Measurements from ENCODE around the gene TNRC6C.
"Not testable (repeated sequence)": the region's sequence is repeated elsewhere in the genome, so short reads cannot be mapped to it uniquely, and the experiment has no call there.

The TNRC6C gene

DNA sequence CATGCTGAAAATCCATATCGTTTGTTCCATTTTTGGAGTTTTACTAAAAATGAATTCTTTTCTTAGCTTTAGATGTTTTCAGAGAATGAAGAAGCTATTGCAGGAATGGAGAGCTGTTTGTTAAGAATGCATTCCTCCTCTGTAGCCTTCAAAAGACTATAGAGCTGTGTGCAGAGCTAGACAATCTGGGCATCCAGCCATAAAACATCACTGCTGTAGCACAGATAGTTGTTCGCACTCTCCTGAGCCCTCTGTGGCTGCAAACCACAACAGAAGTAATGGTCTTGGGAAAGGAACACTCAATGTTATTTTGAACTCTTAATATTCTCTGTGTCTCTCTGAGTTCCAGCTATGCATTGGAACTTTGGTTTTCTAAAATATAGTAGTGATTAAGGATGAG lies 4.9 kb downstream of the TNRC6C start:
- peak; percentile 18 to 69 for DNase-seq

GRCh38 chr17:77965352-77965751 lies 6.8 kb downstream of the TNRC6C start:
- no peak for DNase-seq

- no peak for DNase-seq
Observed at GRCh38 chr17:77966476-77966875, 8.0 kb downstream of the TNRC6C start.

DNA sequence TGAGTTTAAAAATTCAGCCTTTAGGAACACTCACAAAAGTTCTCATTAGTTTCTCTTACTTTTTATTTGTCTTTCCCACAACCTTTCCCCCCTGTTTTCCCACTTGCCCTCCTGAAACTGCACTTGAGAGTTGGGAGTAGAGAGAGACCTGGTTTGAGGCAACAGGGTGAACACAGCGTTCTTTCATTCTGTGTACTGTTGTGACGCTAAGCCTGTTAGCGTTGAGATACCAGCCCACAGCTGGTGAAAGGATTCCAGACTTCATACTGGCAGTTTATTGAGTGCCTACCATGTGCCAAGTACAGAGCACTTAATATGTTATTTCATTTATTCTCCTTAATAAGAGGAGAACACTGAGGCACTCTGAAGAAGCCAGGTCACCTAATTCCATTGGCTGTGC lies 10.3 kb downstream of the TNRC6C start:
- DNase-seq: no peak

GRCh38 chr17:77972271-77972670 lies 13.8 kb downstream of the TNRC6C start:
- not testable (repeated sequence) for DNase-seq

DNA sequence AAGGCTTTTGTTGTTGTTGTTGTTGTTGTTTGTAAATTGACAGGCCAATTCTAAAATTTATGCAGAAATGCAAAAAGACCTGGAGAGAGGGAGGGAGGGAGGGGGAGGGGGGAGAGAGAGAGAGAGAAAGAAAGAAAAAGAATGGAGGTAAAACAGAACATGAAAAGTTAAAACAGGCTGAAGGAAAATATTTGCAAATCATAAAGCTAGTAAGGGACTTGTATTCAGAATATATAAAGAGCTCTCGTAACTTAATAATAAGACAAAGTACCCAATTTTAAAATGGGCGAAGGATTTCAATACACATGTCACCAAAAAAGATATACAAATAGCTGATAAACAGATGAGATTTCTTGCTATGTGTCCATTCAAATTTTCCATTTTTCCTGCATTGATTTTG lies 15.4 kb downstream of the TNRC6C start:
- no peak for DNase-seq

DNA sequence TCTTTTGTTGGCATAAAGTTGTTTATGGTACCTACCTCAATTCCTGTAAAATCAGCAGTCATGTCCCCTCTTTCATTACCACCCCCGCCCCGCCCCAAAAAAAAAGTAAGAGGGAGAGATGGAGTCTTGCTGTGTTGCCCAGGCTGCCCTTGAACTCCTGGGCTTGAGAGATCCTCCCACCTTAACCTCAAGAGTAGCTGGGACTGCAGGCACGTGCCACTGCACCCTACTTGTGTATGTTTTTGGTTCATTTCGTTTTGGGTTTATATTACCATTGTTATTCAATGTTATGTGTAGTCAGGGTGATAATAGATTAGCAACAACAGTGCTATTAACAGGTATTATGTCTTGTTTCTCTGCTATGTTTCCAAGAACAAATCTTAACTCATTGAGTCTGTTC lies 15.9 kb downstream of the TNRC6C start:
- DNase-seq: no peak

DNA sequence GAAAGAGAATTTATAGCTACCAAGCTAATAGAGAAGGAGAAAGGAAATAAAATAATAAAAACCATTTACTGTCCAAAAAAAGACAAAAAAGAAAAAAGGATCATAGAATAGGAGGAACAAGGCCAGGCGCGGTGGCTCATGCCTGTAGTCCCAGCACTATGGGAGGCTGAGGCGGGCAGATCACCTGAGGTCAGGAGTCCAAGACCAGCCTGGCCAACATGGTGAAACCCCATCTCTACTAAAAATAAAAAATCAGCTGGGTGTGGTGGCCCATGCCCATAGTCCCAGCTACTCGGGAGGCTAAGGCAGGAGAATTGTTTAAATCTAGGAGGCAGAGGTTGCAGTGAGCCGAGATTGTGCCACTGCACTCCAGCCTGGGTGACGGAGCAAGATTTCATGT lies 23.9 kb downstream of the TNRC6C start:
- not testable (repeated sequence) for DNase-seq

- no peak for DNase-seq
Observed at GRCh38 chr17:77990301-77990700, 31.8 kb downstream of the TNRC6C start.

GRCh38 chr17:77993735-77994134 lies 35.2 kb downstream of the TNRC6C start:
- not testable (repeated sequence) for DNase-seq

DNA sequence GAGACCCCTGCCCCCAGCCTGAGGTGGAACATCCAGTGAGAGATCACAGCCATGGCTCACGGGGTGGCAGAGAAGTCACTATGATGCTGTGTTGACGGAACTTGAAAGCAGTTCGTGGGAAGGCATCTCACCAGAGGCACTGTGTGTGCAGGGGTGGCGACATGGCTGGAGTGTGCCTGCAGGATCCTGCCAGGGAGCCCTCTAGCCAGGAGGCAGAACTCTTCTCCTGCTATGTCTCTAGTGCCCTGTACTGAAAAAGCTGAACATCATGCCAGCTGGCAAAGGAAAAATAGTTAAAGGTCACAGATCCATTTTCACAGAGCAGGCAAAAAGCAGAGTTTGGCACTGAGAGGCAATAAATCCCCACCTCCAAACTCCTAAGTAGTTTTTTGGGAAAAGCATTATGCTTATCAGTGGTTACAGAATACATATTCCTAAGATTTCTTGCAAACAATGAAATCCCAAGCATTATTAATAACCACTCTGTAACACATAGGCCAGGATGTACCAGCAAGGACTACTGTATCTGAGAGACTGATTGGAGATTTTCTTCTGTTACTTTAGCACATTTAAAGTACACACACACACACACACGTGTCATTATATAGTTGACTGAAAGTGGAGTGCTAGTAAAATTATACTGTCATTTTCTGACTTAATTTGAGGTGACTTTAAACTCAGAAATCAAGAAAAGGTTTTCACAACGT lies 36.8 kb downstream of the TNRC6C start:
- peak in 1 of 2 experiments; percentile 31 for DNase-seq

DNA sequence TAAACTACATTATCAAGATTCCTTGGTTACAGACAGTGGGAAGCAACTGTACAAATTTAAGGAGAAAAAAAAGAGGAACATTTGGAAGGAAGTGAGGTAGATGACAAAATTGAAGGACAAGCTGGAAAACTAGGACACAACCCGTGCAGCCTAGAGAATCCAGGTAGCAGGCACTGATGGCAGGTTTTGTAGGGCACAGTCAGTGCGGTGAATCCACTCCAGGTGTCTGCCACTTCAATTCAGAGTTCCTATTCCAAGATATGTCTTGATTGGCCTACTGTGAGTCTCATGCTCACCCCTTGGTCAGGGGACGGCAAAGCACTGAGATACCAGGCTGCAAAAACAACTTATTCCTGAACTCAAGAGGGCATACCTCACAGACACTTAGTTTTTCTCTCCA lies 37.8 kb downstream of the TNRC6C start:
- no peak for DNase-seq

GRCh38 chr17:77999413-78000173 lies 41.1 kb downstream of the TNRC6C start:
- DNase-seq: no peak

GRCh38 chr17:78000341-78000740 lies 41.8 kb downstream of the TNRC6C start:
- DNase-seq: no peak

DNA sequence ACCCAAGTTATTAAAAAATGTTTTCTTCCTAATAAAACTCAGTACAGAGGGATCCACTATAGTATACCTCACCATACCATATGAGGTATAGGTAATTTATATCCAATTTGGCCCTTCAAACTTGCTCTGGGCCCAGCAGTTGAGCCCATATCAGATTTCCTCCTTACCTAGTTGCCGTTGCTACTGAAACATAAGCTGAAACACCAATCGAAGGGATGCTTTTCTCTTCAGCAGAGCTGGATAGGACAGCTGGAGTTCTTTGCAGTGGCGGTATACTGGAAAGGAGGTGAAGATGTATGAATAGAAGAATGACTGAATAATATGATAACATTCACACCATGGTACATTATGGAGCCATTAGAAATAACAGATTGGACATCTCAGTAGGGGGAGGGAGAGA lies 42.7 kb downstream of the TNRC6C start:
- DNase-seq: no peak

DNA sequence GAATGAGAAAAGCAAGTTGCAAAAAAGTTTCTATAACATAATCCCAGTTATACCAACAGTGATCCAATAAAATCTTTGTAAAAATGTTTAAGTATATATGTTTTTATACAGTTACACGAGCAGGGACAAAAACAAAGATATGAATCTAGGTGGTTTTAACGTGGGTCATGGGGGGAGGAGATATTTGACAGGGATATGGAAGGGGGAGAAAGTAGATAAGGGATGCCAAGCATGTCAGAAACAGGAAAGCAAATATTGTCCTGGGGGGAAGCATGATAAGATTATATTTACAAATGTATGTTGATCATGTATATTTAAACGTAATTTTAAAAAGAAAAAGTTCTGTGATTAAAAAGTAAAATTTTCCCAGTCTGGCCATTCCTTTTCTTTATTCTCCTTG lies 43.1 kb downstream of the TNRC6C start:
- DNase-seq: no peak

DNA sequence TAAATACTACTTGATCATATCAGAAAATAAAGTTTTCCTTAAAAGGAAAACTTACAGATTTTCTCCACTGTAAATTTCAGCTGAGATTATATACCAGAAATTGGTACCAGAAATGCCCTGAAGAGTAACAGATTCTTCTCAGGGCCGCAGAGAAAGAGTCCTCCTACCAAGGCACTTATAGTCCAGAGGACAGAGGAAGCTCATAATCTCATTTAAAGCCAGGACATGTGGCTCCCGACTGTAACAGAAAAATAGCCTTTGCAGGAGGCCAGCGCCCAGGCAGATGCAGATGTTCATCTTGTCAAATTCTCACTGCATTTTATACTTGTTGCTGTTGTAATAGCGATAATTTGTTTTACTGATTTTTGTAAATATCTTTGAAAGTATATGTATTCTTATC lies 43.7 kb downstream of the TNRC6C start:
- DNase-seq: no peak

GRCh38 chr17:78005452-78006171 lies 47.1 kb downstream of the TNRC6C start:
- no peak for DNase-seq

GRCh38 chr17:78006338-78006737 lies 47.8 kb downstream of the TNRC6C start:
- DNase-seq: no peak

DNA sequence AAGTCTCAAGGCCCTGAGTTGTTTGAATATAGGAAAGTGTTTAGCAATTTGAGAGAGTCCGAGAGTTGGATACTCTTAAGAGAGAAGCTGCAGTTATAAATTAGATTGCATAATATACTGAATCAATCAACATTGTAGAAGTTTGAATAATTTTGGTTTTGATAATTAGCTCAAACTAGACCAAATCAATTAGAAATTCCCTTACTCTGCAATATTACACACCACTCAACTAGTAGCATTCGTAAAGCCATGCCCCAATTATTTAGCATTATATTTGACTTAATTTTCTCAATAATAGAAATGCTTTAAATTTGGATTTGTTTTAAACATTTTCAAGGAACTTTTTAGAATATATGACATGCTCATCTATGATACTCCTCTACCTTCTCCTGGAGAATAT lies 49.1 kb downstream of the TNRC6C start:
- DNase-seq: no peak

DNA sequence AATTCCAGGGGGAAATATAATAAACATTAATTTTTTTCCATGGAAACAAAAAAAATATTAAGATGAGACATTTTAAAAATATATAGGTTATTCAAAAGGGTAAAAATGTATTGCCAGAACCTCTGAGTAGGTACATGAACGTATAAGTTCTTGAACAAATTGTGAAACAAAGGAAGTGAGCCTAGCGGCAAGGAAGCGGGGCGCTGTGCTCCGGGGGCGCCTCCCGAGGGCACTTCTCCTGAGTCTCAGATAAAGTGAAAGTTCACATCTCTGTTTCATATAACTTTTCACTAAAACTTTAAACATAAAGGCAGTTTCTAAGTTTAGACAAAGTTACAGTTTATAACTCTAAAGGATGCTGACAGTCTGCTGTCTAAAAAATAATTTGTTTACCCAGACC lies 52.3 kb downstream of the TNRC6C start:
- DNase-seq: no peak

DNA sequence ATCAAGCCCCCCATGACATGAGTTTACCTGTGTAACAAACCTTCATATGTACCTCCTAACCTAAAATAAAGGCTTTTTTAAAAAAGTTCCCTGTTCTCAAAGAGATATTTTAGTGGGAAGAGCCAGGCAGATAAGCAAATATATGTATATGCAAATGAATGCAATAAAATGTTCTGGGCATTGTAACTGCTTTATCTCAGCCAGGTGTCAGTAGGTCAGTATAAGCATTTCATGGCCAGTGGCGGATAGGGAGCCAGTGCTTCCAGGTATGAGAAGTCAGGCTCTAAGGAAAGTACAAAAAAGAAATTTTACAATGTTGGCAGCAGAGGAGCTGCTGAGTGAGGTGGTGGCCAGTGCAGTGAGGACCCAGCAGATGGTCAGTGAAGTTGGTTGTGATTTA lies 53.9 kb downstream of the TNRC6C start:
- no peak for DNase-seq

- peak; percentile 69 to 81 for DNase-seq
Observed at GRCh38 chr17:78013683-78014467, 55.4 kb downstream of the TNRC6C start.

Data from NCI-H446 (cell line).